Activated CD4-positive, alpha-beta T cell treated with anti-CD3 and anti-CD28 coated beads for 36 hours (primary cell): ENCODE measurements around the gene KCTD10. TPM values are rescaled to one million over a fixed set of nuclear protein-coding genes. Genes with fewer than 3 reads are reported as not detected.
"Not testable (repeated sequence)": the region's sequence is repeated elsewhere in the genome, so short reads cannot be mapped to it uniquely, and the experiment has no call there.

Source experiments
- ATAC-seq: fragments of 200-7000 bp; cut with Tn5 transposase; one replicate; pipeline ENCODE4 v1.10.0; 2021; ENCODE audit warnings: mild to moderate bottlenecking, moderate library complexity
- CTCF ChIA-PET: fragments of 350-600 bp; sonication (Branson Sonifier 250); formaldehyde crosslinking; loops from one replicate; lab custom pipeline; 2021; ENCODE audit warnings: antibody characterized with exemption; lab: Charles Lee
- POLR2A ChIA-PET: fragments of 350-600 bp; sonication (Branson Sonifier 250); formaldehyde crosslinking; loops from one replicate; lab custom pipeline; 2021; ENCODE audit warnings: antibody characterized with exemption, inconsistent platforms; lab: Charles Lee
- DNase-seq: peaks from one replicate; pipeline ENCODE4 v3.0.0-alpha.2; 2020
- H3K27ac Mint-ChIP-seq: one replicate; pipeline ENCODE4 v1.8.0; 2021; ENCODE audit warnings: mixed read lengths
- H3K27me3 Mint-ChIP-seq: one replicate; pipeline ENCODE4 v1.8.0; 2021; ENCODE audit warnings: mixed read lengths
- H3K36me3 Mint-ChIP-seq: one replicate; pipeline ENCODE4 v1.8.0; 2021; ENCODE audit warnings: low read depth, mixed read lengths
- H3K4me1 Mint-ChIP-seq: one replicate; pipeline ENCODE4 v1.8.0; 2021; ENCODE audit warnings: mixed read lengths
- H3K4me3 Mint-ChIP-seq: one replicate; pipeline ENCODE4 v1.8.0; 2021; ENCODE audit warnings: mild to moderate bottlenecking, moderate library complexity, mixed read lengths
- H3K9me3 Mint-ChIP-seq: one replicate; pipeline ENCODE4 v1.8.0; 2021; ENCODE audit warnings: low read depth, mixed read lengths
- intact Hi-C, 2 experiments: fragments of 100-400 bp; cut with DNase I in 1 of 2; cut with micrococcal nuclease in 1 of 2; formaldehyde crosslinking; loops; one replicate each; pipeline versions ENCODE4 v1.14.2 to v1.15.1; 2022 to 2024; cut with DNase I, micrococcal nuclease
- total RNA-seq, 2 experiments: library from RNA; stranded (reverse); gene quantifications; one replicate each; pipeline ENCODE4 v1.2.3, GENCODE V29; 2021

Gene KCTD10
- total RNA-seq, 2 experiments from 2014 or later = 42.0 to 46.3 TPM

GRCh38 chr12:109421355-109422087 is 55.6 kb downstream of the KCTD10 start:
- Mint-ChIP-seq H3K4me3 (no peak overlapping the region), H3K4me1 (no peaks in the 10 kb centered on the region), H3K27ac (no peak overlapping the region), H3K36me3 (no peaks in the 10 kb centered on the region), H3K9me3 (no peaks in the 10 kb centered on the region), H3K27me3 (peaks cover 16% of the 10 kb centered on the region)
- intact Hi-C loops = no loop called here
- ChIA-PET POLR2A (no interaction called here), CTCF (interaction anchor here (0.6 to 1.5 kb wide), 6 partner anchors 9 to 169 kb away, joined by 3 to 5 read pairs (median 4); no protein-coding TSS in a partner anchor)
- no peak for DNase-seq
- ATAC-seq = no peak

GRCh38 chr12:109418848-109419480 is 58.1 kb downstream of the KCTD10 start:
- H3K4me3 Mint-ChIP-seq = no peak overlapping the region
- no peak overlapping the region for H3K27ac Mint-ChIP-seq
- CTCF ChIA-PET = interaction anchor here (0.6 to 1.7 kb wide), 4 partner anchors 9 to 70 kb away, joined by 3 to 4 read pairs (median 3); no protein-coding TSS in a partner anchor
- ATAC-seq (no peak), DNase-seq (no peak)
- H3K9me3 Mint-ChIP-seq = no peaks in the 10 kb centered on the region
- H3K4me1 Mint-ChIP-seq = no peaks in the 10 kb centered on the region
- intact Hi-C loops = no loop called here
- peaks cover 15% of the 10 kb centered on the region for H3K27me3 Mint-ChIP-seq
- H3K36me3 Mint-ChIP-seq = no peaks in the 10 kb centered on the region
- POLR2A ChIA-PET = no interaction called here

- DNase-seq, H3K9me3 Mint-ChIP-seq, H3K36me3 Mint-ChIP-seq, H3K27ac Mint-ChIP-seq, H3K4me1 Mint-ChIP-seq, intact Hi-C loops, H3K4me3 Mint-ChIP-seq, POLR2A ChIA-PET, ATAC-seq: not testable (repeated sequence)
- peaks cover 19% of the 10 kb centered on the region for H3K27me3 Mint-ChIP-seq
- CTCF ChIA-PET = interaction anchor here (0.5 to 1.3 kb wide), 3 partner anchors 12 to 1244 kb away, joined by 3 to 4 read pairs (median 4); no protein-coding TSS in a partner anchor
These were observed 71.0 kb downstream of the KCTD10 start for GRCh38 chr12:109406147-109406546.

- H3K4me1 Mint-ChIP-seq, H3K9me3 Mint-ChIP-seq, H3K27ac Mint-ChIP-seq, intact Hi-C loops, H3K4me3 Mint-ChIP-seq, H3K36me3 Mint-ChIP-seq, DNase-seq, POLR2A ChIA-PET, ATAC-seq: not testable (repeated sequence)
- CTCF ChIA-PET = interaction anchor here (1.3 kb wide), 1 partner anchor 11 kb away, joined by 4 read pairs; no protein-coding TSS in a partner anchor
- H3K27me3 Mint-ChIP-seq = peaks cover 20% of the 10 kb centered on the region
These were observed 72.3 kb downstream of the KCTD10 start for GRCh38 chr12:109404841-109405240.

Other genes starting within 250 kb of the KCTD10 start
- gene FOXN4, start 168.0 kb downstream of the KCTD10 start, total RNA-seq = not detected
- not detected for gene MYO1H, start 129.4 kb downstream of the KCTD10 start, total RNA-seq
- 10 to 100 TPM; 25.7 to 27.2 TPM for gene UBE3B, start 334 bp upstream of the KCTD10 start, total RNA-seq
- gene MMAB, start 96.2 kb upstream of the KCTD10 start, total RNA-seq = 10 to 100 TPM; 37.7 to 44.3 TPM
- 10 to 100 TPM; 17.8 to 18.7 TPM for gene MVK, start 96.5 kb upstream of the KCTD10 start, total RNA-seq
- under 1 TPM; 0.39 to 0.53 TPM for gene FAM222A, start 236.5 kb upstream of the KCTD10 start, total RNA-seq